HCT116 (cell line): ENCODE results near the gene FMNL1. TPM values are rescaled to one million over a fixed set of nuclear protein-coding genes. Genes with fewer than 3 reads are reported as not detected.

Experiments used
- ATAC-seq: fragments of 200-7000 bp; cut with Tn5 transposase; 2 replicates; pipeline ENCODE4 v1.9.1; 2020; ENCODE audit warnings: mild to moderate bottlenecking, moderate library complexity
- BruUV-seq: library from RNA; stranded (reverse); fragments of 400-500 nt; replicated peaks from 2 replicates; lab custom pipeline; 2021; lab: Mats Ljungman, UMichigan
- CTCF ChIA-PET: fragments of 300-600 bp; sonication (Branson Sonifier 250); formaldehyde crosslinking; loops from one replicate; lab custom pipeline; 2021; ENCODE audit warnings: antibody characterized with exemption; lab: Charles Lee
- POLR2A ChIA-PET: fragments of 300-600, 350-600 bp; sonication (Branson Sonifier 250); formaldehyde crosslinking; loops from one replicate; lab custom pipeline; 2021; ENCODE audit warnings: antibody characterized with exemption; lab: Charles Lee
- RAD21 ChIA-PET, 2 experiments: fragments of 300-600 bp; sonication (Branson Sonifier 250); formaldehyde crosslinking; loops; one replicate each; lab custom pipeline; 2023; ENCODE audit warnings: low total read pairs in 2 of 2; ENCODE audit not compliant: uncharacterized antibody in 2 of 2, unreplicated experiment in 2 of 2, low non-redundant PET in 1 of 2; lab: Charles Lee
- DNase-seq: peaks from one replicate; pipeline ENCODE4 v3.0.0-alpha.2; 2010; ENCODE audit warnings: low read depth, low spot score
- H2AFZ ChIP-seq: fragments of 200-600 bp; shearing (Covaris generic), sonication (generic); 2 replicates; pipeline ENCODE4 v1.6.1; 2017; ENCODE audit warnings: low read depth, mixed run types, mixed read lengths, antibody characterized with exemption, low read length; ENCODE audit not compliant: poor library complexity, severe bottlenecking
- H3K27ac ChIP-seq: 2 replicates; pipeline ENCODE4 v1.5.1; 2012; ENCODE audit warnings: low read depth, low read length
- H3K27me3 ChIP-seq: fragments of 200-600 bp; sonication (generic); 2 replicates; pipeline ENCODE4 v1.6.1; 2016; ENCODE audit warnings: mixed run types, low read length, mixed read lengths; ENCODE audit not compliant: insufficient read depth
- H3K36me3 ChIP-seq, 2 experiments: fragments of 200-500 bp in 1 of 2; fragments of 200-600 bp in 1 of 2; sonication (Bioruptor generic) in 1 of 2; sonication (generic) in 1 of 2; 2 replicates each; pipeline versions ENCODE4 v1.5.1 to v1.6.1; 2014 to 2016; ENCODE audit warnings: low read length in 2 of 2, inconsistent platforms in 1 of 2, mixed read lengths in 1 of 2, mixed run types in 1 of 2; ENCODE audit not compliant: insufficient read depth in 2 of 2, control insufficient read depth in 1 of 2
- H3K4me1 ChIP-seq, 2 experiments: fragments of 200-600 bp in 1 of 2; sonication (generic) in 1 of 2; 2 replicates each; pipeline versions ENCODE4 v1.5.1 to v1.6.1; 2012 to 2017; ENCODE audit warnings: low read length in 2 of 2, inconsistent platforms in 1 of 2, mild to moderate bottlenecking in 1 of 2, mixed read lengths in 1 of 2, mixed run types in 1 of 2, moderate library complexity in 1 of 2; ENCODE audit not compliant: insufficient read depth in 2 of 2, control insufficient read depth in 1 of 2
- H3K4me2 ChIP-seq: fragments of 200-600 bp; sonication (generic); 2 replicates; pipeline ENCODE4 v1.6.1; 2017; ENCODE audit warnings: mixed run types, low read length, mixed read lengths
- H3K4me3 ChIP-seq, 2 experiments: fragments of 200-600 bp in 1 of 2; sonication (generic) in 1 of 2; replicated peaks in 1 of 2; 2 replicates each; pipeline ENCODE4 v1.5.1; 2011 to 2016; ENCODE audit warnings: low read length in 2 of 2, control low read depth in 1 of 2, low read depth in 1 of 2, mild to moderate bottlenecking in 1 of 2, mixed read lengths in 1 of 2, mixed run types in 1 of 2
- H3K79me2 ChIP-seq: fragments of 200-600 bp; sonication (generic); 2 replicates; pipeline ENCODE4 v1.6.1; 2017; ENCODE audit warnings: mild to moderate bottlenecking, mixed run types, low read length, moderate library complexity, mixed read lengths; ENCODE audit not compliant: insufficient read depth
- H3K9ac ChIP-seq: fragments of 200-600 bp; sonication (generic); 2 replicates; pipeline ENCODE4 v1.6.1; 2016; ENCODE audit warnings: low read length, mixed read lengths
- H3K9me2 ChIP-seq: fragments of 200-600 bp; sonication (generic), shearing (Covaris generic); 2 replicates; pipeline ENCODE4 v1.6.1; 2017; ENCODE audit warnings: mixed run types, mild to moderate bottlenecking, moderate library complexity; ENCODE audit not compliant: insufficient read depth
- H3K9me3 ChIP-seq, 2 experiments: fragments of 200-500 bp in 1 of 2; fragments of 200-600 bp in 1 of 2; sonication (Bioruptor generic) in 1 of 2; sonication (generic) in 1 of 2; 2 replicates each; pipeline ENCODE4 v1.6.1; 2014 to 2017; ENCODE audit warnings: low read length in 2 of 2, mixed read lengths in 2 of 2, inconsistent platforms in 1 of 2, low read depth in 1 of 2, mild to moderate bottlenecking in 1 of 2, mixed run types in 1 of 2, moderate library complexity in 1 of 2; ENCODE audit not compliant: control insufficient read depth in 1 of 2, insufficient read depth in 1 of 2
- H4K20me1 ChIP-seq: fragments of 200-600 bp; sonication (generic), shearing (Covaris generic); 2 replicates; pipeline ENCODE4 v1.6.1; 2017; ENCODE audit warnings: mixed run types, mild to moderate bottlenecking, moderate library complexity; ENCODE audit not compliant: insufficient read depth
- CBX3 ChIP-seq: IDR thresholded peaks from 2 replicates; pipeline ENCODE4 v1.6.1; 2012; ENCODE audit warnings: low read depth
- CEBPB ChIP-seq: IDR thresholded peaks from 2 replicates; pipeline ENCODE4 v1.6.1; 2012; ENCODE audit warnings: low read depth
- EGR1 ChIP-seq: IDR thresholded peaks from 2 replicates; pipeline ENCODE4 v1.6.1; 2012; ENCODE audit warnings: low read depth
- ELF1 ChIP-seq: IDR thresholded peaks from 2 replicates; pipeline ENCODE4 v1.6.1; 2012; ENCODE audit warnings: low read depth, borderline replicate concordance
- EZH2 ChIP-seq: fragments of 200-600 bp; sonication (generic); IDR thresholded peaks from 2 replicates; pipeline ENCODE4 v1.6.1; 2017; ENCODE audit warnings: antibody characterized with exemption, mixed run types
- EZH2phosphoT487 ChIP-seq: fragments of 200-600 bp; IDR thresholded peaks from 2 replicates; pipeline ENCODE4 v1.6.1; 2018; ENCODE audit warnings: antibody characterized with exemption, borderline replicate concordance
- JUND ChIP-seq: IDR thresholded peaks from 2 replicates; pipeline ENCODE4 v1.6.1; 2012
- MAX ChIP-seq: IDR thresholded peaks from 2 replicates; pipeline ENCODE4 v1.6.1; 2012
- POLR2A ChIP-seq: IDR thresholded peaks from 2 replicates; pipeline ENCODE4 v1.7.0; 2011; ENCODE audit warnings: borderline replicate concordance; ENCODE audit not compliant: insufficient read depth, insufficient read length; ENCODE audit errors: extremely low read depth
- POLR2AphosphoS5 ChIP-seq: IDR thresholded peaks from 2 replicates; pipeline ENCODE4 v1.6.1; 2011; ENCODE audit warnings: mild to moderate bottlenecking, low read depth, low read length, moderate library complexity
- SP1 ChIP-seq: IDR thresholded peaks from 2 replicates; pipeline ENCODE4 v1.6.1; 2012; ENCODE audit warnings: low read depth
- SRF ChIP-seq: IDR thresholded peaks from 2 replicates; pipeline ENCODE4 v1.6.1; 2012; ENCODE audit warnings: low read depth
- TCF7L2 ChIP-seq: IDR thresholded peaks from 2 replicates; pipeline ENCODE4 v1.7.0; 2011; ENCODE audit warnings: borderline replicate concordance, inconsistent platforms; ENCODE audit not compliant: insufficient read depth, insufficient read length; ENCODE audit errors: extremely low read depth
- YY1 ChIP-seq: IDR thresholded peaks from 2 replicates; pipeline ENCODE4 v1.6.1; 2011; ENCODE audit warnings: low read length, low read depth, moderate library complexity, mild to moderate bottlenecking; ENCODE audit not compliant: insufficient replicate concordance; ENCODE audit errors: extremely low read depth
- ZNF274 ChIP-seq: fragments of 200-500 bp; sonication (Bioruptor generic); IDR thresholded peaks from 2 replicates; pipeline ENCODE4 v1.6.1; 2014; ENCODE audit warnings: mild to moderate bottlenecking, low read depth, low read length, inconsistent platforms
- intact Hi-C: fragments of 100-400 bp; cut with micrococcal nuclease; formaldehyde crosslinking; loops from 2 replicates; pipeline ENCODE4 v1.10.0; 2022
- total RNA-seq: library from RNA; stranded (reverse); gene quantifications from one replicate; pipeline ENCODE4 v1.2.1, GENCODE V29; 2021; ENCODE audit not compliant: unreplicated experiment
- TF ChIP-seq, protein P1 (sequence below): IDR thresholded peaks from 2 replicates; pipeline ENCODE4 v1.6.1; 2011; ENCODE audit warnings: mild to moderate bottlenecking, low read length, moderate library complexity; ENCODE audit not compliant: insufficient replicate concordance; ENCODE audit errors: extremely low read depth
- TF ChIP-seq, protein P2 (sequence below): IDR thresholded peaks from 2 replicates; pipeline ENCODE4 v1.6.1; 2012; ENCODE audit warnings: low read depth
- TF ChIP-seq, protein P3 (sequence below): IDR thresholded peaks from 2 replicates; pipeline ENCODE4 v1.6.1; 2012

FMNL1 gene
- total RNA-seq, 1 experiment from 2014 or later, result 8.2 TPM

GRCh38 chr17:45273551-45273957 lies 51.9 kb downstream of the FMNL1 start:
- Histone ChIP-seq H3K36me3 (peaks cover 41 to 45% of the 10 kb centered on the region in 2 experiments), H3K4me1 (peaks cover 10 to 15% of the 10 kb centered on the region in 2 experiments), H3K4me3 (no peak overlapping the region), H3K9me3 (no peaks in the 10 kb centered on the region), H2AFZ (no peak overlapping the region), H4K20me1 (no peaks in the 10 kb centered on the region; the same call in 1 of the 2 replicates), H3K4me2 (no peak overlapping the region), H3K27ac (no peak overlapping the region), H3K9me2 (no peaks in the 10 kb centered on the region), H3K9ac (no peak overlapping the region), H3K27me3 (no peaks in the 10 kb centered on the region), H3K79me2 (peaks cover 6% of the 10 kb centered on the region; the same call in 1 of the 2 replicates)
- no peak for DNase-seq
- no peak for ATAC-seq
- ChIA-PET POLR2A (no interaction called here), CTCF (no interaction called here), RAD21 (no interaction called here)
- TF ChIP-seq CBX3, result no peak
- no peak for TF ChIP-seq EZH2
- TF ChIP-seq EZH2phosphoT487, result no peak
- no peak for TF ChIP-seq POLR2AphosphoS5
- TF ChIP-seq, protein P1, sequence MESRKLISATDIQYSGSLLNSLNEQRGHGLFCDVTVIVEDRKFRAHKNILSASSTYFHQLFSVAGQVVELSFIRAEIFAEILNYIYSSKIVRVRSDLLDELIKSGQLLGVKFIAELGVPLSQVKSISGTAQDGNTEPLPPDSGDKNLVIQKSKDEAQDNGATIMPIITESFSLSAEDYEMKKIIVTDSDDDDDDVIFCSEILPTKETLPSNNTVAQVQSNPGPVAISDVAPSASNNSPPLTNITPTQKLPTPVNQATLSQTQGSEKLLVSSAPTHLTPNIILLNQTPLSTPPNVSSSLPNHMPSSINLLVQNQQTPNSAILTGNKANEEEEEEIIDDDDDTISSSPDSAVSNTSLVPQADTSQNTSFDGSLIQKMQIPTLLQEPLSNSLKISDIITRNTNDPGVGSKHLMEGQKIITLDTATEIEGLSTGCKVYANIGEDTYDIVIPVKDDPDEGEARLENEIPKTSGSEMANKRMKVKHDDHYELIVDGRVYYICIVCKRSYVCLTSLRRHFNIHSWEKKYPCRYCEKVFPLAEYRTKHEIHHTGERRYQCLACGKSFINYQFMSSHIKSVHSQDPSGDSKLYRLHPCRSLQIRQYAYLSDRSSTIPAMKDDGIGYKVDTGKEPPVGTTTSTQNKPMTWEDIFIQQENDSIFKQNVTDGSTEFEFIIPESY, result no peak
- TF ChIP-seq POLR2A, result no peak
- TF ChIP-seq SP1, result no peak
- TF ChIP-seq, protein P2, sequence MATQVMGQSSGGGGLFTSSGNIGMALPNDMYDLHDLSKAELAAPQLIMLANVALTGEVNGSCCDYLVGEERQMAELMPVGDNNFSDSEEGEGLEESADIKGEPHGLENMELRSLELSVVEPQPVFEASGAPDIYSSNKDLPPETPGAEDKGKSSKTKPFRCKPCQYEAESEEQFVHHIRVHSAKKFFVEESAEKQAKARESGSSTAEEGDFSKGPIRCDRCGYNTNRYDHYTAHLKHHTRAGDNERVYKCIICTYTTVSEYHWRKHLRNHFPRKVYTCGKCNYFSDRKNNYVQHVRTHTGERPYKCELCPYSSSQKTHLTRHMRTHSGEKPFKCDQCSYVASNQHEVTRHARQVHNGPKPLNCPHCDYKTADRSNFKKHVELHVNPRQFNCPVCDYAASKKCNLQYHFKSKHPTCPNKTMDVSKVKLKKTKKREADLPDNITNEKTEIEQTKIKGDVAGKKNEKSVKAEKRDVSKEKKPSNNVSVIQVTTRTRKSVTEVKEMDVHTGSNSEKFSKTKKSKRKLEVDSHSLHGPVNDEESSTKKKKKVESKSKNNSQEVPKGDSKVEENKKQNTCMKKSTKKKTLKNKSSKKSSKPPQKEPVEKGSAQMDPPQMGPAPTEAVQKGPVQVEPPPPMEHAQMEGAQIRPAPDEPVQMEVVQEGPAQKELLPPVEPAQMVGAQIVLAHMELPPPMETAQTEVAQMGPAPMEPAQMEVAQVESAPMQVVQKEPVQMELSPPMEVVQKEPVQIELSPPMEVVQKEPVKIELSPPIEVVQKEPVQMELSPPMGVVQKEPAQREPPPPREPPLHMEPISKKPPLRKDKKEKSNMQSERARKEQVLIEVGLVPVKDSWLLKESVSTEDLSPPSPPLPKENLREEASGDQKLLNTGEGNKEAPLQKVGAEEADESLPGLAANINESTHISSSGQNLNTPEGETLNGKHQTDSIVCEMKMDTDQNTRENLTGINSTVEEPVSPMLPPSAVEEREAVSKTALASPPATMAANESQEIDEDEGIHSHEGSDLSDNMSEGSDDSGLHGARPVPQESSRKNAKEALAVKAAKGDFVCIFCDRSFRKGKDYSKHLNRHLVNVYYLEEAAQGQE, result no peak
- TF ChIP-seq SRF, result no peak
- TF ChIP-seq, protein P3, sequence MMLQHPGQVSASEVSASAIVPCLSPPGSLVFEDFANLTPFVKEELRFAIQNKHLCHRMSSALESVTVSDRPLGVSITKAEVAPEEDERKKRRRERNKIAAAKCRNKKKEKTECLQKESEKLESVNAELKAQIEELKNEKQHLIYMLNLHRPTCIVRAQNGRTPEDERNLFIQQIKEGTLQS, result no peak
- no peak for TF ChIP-seq CEBPB
- TF ChIP-seq MAX, result no peak
- TF ChIP-seq ELF1, result no peak
- no peak for TF ChIP-seq EGR1
- no peak for TF ChIP-seq YY1
- no peak for TF ChIP-seq ZNF274
- no peak for TF ChIP-seq TCF7L2
- no peak for TF ChIP-seq JUND
- no TSS peak for BruUV-seq
- intact Hi-C loops, result no loop called here
